HG02678 (cell line): ENCODE data around the gene KISS1.

ENCODE experiments used
- ATAC-seq: cut with Tn5 transposase; IDR thresholded peaks from one replicate; pipeline ENCODE4 v1.9.1; 2021; ENCODE audit warnings: mild to moderate bottlenecking, moderate library complexity; ENCODE audit not compliant: unreplicated experiment

The KISS1 gene

DNA sequence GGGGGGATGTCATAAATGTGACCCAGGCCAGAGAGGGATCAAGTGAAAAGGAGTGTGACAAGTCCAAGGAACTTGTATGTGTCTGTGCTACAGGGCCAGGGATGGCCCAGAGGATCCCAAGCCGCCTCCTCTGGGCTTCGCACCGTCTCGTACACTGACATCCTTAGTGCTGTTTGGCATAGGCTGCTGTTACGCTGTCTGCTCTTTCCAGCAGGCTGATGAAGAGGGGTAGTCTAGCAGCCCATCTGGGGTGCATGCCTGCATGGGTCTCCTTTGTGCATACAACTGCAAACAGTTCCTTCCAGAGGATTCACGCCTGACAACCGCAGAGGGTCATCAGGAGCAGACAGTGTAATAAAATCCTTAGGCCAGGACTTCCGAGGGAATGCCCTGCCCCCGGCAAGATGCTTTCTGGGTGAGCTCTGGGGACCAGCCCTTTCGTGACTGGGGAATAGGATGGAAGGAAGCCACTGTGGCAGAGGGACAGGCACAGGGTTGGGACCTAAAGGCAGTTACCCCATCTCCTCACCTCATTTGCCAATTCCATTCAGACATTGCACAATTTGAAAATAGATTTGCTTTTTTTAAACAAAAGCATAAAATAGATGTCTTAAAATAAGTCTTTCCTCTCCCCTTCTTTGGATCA lies 23.8 kb upstream of the KISS1 start:
- no peak for ATAC-seq

DNA sequence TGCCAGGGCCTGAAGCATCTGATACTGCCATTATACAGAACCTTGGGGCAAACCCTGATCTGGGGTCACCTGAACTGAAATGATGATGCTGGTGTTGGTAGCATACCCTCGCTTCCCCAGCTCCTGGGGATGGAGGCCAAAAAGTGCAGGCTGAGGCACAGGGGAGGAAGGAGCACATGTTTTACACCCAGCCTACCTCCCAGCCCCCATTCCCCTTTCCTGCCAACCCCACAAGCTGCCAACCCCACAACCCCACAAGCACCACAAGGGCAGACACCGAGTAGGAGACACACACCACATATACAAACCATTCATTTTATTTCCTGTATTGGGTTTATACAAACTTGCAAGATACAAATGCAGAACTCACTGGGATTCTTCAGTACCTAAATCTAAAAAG lies 22.3 kb upstream of the KISS1 start:
- no peak for ATAC-seq

DNA sequence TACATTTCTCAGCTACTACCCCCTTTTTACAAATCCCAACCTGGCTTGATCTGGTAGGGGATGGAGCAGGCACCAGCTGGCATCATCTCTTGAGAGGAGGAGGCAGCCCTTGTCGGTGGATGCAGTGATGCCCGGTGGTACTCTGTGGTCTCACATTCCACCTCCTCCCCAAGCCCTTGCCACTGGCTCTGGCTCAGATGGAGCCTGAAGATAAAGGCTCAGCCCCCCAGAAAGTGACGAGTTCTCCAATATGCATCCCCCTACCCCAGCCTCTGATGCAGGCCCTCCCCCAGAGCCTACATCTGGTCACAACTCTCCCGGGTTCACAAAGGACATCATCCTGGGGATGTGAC lies 21.3 kb upstream of the KISS1 start:
- ATAC-seq: no peak

DNA sequence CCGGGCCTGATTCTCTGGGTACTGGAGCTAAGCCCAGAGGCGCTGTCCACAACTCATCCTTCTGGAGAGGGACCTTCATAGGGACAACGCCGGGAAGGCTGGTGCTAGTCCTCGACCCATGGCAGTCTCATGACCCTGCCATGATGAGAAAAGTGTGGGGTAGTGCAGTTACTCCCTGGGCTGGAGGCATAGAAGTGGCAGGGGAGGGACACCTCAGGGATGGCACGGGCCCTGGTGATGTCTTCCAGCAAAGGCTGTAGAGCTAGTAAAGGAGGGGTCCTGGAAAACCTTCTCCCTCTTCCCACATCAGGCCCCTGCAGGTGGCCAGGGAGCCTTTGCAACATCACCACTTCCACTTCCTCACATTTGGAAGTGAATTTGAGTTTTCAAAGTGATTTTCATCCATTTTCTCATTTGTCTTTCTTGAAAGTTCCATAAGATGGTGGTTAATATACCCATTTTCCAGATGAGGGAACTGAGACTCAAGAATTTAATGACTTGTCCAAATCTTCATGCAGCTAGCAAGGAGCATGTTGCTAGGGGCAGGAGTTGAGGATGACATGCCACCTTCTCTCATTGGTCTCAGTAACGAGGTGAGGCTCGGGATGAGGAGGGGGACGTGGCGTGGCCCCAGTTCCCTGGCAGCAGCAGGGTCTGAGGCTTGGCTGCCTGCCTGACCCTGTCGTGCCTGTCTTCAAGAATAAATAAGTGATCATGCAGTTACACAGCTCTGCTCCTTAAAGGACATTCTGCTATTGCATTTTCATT lies 20.8 kb upstream of the KISS1 start:
- ATAC-seq: no peak

DNA sequence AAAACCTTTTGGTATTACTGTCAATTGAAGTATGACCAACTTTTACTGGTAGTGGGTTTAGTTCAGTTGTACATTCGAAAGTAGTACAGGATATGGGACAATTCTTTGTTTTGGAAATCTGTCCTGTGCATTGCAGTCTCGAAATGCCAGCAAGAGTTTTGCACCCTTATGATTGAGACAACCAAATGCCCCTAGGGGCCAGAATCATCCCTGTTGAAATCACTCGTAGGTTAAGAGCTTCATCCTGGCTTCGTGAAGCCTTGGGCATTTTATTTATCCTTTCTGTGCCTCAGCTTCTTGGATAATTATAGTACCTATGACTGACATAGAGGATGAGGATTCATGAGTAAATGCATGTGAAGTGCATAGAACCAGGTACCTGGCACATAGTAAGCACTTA lies 19.9 kb upstream of the KISS1 start:
- no peak for ATAC-seq

DNA sequence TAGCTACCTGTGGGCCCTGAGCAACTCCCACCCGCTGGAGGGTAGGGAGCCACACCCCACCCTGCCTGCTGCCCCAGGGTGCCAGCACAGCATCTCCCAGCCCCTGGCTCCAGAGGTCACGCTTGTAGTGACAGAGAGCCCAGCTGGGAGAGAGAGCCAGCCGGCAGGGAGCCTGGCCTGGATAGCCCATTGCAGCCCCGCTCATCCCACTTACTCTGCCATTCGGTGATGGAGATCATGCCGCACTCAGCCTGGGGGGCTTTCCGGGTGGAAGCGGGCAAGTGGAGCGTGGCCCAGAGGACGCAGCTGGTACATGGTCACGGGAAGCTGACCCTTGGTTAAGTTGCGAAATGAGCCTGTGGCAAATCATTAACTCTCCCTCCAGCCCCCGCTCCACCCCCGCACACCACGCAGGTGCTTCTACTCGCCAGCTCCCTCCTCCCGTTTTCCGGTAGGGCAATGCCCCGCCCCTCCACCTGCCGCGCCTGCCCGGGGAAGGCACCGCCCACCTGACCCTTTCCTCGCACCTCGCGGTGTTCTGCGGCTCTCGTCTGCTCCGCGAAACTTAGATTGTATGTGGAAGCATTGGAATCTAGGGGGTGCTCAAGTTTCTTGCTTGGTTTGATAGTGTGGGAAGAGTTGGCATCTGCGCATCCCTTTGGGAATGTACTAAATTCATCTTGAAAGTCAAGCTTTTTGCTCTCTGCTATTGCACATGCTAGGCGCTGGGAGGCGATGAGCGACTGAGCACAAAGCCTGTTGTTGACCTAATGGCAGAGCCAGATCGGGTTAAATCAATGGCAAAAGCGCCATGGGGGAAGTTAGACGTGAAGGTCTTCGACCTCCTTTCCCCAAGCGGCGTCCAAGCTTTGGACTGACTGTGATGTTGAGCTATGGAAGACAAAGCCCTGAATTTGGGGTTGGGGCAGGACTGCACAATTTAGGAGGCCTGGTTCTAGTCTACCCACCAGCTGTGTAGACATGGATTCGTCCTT lies 17.7 kb upstream of the KISS1 start, which contains the start of gene GOLT1A:
GOLT1A (minus strand) TSS at position 321 of the 995 bp plus-strand sequence; CDS start at position 239, 82 bp downstream.
- ATAC-seq: peak; percentile 84

DNA sequence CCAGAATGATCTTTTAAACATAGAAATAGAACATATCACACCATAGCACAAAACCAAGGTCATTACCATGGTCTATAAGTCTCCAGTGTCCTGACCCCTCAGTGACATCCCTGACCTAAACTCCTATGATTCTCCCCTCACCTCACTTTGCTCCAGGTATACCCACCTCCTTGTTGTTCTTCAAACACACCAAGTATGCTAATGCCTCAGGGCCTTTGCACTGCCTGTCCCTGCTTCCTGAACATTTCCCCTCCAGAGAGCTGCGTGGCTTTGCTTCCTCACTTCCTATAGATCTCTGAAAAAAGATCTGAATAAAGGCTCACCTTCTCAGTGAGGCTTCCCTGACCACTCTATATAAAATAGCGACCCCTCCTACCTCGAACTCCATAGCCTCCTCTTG lies 16.4 kb upstream of the KISS1 start:
- ATAC-seq: no peak

DNA sequence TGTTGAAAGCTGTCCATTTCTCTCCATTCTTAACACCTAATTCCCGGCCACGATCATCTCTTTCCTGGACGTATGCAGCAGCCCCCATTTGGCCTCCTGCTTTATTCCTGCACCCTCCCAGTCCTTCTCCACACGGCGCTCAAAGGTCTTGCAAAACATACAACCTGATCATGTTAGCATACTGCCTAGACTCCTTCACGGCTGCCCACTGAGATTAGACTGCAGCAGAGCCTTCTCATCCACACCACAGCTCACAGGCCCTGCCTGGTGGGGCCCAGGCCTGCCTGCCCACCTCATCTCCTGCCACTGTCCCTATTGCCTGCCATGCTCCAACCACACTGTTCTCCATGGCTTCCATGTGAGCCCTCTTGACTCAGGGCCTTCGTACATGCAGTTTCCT lies 14.8 kb upstream of the KISS1 start:
- ATAC-seq: no peak

DNA sequence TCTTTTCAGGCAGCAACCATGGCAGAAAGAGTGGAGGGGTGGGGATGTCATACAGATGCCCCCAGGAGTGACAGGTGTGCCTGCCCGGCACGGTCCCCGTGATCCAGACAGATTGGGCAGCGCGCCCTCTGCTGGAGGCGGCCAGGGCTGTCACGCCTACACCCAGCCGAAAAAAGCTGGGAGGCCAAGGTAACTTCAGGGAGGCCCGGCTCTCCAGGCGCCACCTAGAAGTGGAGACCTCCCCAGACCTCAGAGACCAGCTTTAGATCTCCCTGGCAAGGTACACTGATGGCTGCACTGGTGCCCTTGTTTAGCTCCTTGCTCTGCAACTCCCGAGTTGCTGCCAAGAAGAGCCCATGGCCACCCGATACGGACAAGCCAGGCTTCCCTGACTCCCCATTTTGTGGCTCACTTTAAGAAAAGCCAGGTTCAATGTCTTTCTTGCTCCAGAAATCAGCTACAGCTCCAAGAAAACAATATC lies 10.9 kb upstream of the KISS1 start:
- peak; percentile 66 for ATAC-seq

DNA sequence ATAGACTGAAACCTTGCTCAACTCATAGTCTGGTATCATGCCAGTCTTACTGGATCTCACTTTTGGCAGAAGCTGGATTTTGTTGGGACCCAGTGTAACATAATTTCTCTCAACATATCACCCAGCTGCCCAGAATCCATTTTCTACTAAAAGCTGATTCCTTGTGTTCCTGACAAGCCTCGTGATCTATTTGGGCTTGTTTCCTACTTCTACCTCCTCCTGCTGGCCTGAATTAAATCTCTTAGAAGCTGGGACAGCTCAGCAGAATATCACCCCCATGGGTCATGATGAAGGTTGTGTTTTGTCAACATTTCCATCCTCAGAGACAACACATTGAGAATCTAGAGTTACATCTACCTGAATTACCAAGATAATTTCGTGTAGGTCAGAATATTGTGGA lies 9.8 kb upstream of the KISS1 start:
- no peak for ATAC-seq

DNA sequence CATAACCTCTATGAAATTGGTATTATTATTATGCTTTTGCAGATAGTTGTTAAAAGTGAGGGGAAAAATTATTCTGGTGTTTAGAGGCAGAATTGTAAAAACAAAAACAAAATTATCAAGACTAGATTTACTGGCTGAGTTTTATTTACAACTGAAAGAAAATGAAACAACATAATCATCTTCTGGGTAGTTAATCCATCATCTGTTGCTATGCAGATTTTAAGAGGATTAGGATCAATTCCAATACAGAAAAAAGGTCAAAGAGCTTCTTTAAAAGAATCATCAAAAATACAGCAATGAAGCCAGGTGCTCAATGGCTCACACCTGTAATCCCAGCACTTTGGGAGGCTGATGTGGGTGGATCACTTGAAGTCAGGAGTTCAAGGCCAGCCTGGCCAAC lies 9.2 kb upstream of the KISS1 start:
- ATAC-seq: no peak

DNA sequence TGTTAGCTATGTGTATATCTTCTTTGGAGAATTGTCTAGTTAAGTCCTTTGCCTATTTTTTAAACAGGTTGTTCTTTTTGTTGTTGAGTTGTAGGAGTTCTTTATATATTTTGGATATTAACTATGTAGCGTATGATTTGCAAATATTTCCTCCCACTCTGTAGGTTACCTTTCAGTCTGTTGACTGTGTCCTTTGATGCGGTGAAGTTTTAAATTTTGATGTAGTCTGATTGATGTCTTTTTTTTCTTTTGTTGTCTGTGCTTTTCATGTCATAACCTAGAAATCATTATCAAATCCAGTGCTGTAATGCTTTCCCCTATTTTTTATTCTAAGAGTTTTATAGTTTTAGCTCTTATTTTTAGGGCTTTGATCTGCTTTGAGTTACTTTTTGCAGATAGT lies 8.7 kb upstream of the KISS1 start:
- no peak for ATAC-seq

DNA sequence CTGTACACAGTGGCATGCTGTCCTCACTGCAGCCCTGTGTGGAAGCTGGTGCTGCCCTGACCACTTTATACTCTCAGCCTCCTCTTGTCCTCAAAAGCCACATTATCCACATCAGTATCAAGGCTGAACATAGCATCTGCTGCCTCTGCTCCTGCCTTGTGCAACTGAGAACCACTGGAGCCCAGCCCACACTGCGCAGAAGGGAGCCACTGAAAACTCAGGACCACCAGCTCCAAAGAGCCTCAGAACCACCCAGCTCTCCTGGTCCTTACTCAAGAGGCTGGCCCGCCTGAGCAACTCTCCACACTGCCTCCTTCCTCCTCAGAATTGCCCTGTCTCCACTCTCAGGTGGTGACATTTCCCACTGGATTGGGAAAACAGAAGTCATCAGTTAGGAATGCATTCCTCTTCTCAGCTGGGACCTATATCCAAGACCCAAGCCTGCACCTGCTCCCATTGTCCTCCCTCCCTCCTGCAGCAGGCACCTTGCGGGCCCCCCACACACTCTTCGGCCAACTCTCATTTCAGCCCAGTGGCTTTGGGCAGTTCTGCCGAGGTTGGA lies 7.0 kb upstream of the KISS1 start:
- no peak for ATAC-seq

DNA sequence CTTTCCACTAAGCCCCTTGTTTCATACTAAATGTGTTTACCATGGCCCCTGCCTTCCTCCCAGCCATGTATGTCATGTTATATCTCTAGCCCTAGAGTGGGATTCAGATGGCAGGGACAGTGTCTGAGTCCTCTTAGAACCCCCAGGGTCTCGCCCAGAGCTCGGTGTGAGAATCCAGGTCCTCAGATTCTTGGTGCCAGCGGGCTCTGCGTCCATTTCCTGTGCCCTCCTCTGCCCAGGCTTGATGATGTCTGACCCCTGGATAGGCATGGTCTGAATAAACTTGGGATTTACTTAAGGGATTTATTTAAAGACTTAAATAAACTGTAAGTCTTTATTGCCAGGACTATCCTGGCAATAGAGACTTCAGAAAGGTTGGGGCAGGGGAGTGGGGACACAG lies 6.2 kb upstream of the KISS1 start:
- no peak for ATAC-seq

DNA sequence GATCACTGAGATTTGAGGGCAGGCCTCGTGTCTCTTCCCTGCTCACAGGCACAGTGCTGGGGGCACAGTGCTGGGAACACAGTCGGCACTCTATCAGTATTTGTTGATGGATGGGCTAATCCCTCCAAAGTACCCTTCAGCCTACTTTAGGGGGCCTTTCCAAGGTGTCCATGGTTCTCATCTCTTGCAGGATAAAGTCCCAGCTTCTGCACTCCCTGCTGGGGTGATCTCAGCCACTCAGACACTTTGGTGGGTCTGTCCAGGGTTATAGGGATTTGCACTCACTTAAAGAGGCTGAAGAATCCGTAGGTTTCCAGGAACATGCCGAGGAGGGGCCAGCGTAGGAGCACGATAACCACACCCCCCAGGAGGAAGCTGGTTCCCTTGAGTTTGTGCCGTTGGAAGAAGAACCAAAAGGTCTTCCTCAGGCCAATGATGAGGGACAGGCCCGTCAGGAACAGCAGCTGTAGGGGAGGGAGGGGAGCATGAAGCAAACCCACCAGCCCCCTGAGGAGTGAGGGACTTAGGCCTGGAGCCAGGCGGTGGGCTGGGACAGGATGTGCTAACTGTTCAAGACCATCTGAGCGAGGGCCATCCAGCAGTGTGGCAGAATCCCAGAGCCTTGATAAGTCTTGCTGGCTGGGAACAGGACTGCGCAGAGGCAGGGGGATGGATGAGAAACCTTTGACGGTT lies 5.2 kb upstream of the KISS1 start:
- ATAC-seq: no peak

DNA sequence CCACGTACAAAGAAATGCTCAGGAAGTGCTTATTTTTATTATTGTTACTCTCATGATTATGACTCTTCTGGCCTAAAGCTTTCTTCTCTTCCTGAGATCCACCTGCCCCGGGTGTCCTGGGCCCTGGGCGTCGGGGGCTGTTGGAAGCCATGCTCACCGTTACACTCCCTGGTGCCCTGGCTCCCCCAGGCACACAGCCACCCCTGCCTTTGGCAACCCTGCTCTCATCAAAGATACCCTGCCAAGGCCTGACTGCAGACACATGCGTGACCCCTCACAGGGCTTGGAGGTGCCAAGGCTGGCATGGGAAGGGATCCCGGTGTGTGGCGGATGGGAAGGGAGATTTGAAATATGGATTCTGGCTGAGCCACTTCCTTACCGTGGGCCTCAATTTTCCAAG lies 3.3 kb upstream of the KISS1 start:
- no peak for ATAC-seq

DNA sequence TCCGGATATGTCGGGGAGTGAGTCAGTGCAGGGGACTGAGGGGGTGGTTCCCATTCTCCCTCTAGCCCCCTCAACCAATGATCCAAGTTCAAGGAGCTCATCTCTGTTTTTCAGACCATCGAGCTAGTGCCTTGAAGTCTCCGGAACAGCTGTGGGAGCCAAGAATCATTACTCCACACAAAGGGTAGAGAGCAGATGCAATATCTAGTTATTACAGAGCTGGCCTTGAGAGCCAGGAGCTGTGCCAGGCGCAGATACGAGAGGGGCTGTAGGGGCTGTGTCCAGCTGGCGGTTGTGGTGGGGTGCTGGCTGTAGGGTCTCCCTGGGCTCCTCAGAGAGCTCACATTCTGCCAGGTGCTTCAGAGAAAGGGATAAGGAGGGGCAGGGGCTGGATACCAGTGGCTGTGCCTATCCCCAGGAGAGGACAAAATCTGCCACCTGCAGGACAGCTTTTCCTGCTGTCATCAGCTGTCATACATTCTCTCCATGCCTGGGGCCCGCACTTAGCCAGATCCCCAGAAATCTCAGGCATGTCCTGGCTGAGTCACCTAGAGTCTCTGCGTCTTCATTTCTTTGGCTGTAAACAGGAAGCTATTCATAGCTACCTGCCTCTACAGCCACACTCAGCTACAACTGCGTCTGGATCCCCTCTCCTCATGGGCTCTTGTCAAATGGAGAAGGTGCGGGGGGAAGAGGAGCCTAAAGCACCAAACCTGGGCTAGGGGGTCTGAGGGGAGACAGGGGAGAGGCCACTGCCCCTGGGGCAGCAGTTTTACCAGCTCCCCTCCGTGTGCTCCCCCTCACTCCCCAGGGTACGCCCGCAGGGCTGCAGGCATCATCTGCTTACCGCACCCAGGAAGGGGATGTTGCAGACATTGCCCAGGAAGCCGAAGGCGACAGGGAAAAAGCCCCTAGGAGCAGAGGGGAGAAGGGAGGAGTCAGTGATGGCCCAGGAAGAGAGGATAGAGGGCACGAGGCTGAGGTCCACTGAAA lies 2.4 kb upstream of the KISS1 start:
- ATAC-seq: no peak

DNA sequence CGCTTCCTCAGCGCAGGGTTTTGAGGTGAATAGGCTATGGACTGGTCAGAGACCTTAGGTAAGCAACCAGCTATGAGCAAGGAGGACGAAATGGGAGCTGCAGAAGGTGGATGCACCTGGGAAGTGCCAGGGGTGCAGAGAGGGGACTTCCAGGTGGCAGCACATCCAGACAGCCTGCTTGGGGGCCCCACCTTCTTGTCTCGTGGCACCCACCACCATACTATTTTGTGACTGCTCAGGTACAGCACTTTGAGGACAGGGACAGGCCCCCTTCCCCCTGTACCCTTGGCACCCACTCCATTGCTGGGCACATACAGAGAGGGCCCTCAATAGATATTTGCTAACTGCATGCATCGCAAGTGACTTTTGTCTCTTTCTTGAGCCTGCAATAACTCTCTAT lies 777 bp upstream of the KISS1 start:
- ATAC-seq: no peak

DNA sequence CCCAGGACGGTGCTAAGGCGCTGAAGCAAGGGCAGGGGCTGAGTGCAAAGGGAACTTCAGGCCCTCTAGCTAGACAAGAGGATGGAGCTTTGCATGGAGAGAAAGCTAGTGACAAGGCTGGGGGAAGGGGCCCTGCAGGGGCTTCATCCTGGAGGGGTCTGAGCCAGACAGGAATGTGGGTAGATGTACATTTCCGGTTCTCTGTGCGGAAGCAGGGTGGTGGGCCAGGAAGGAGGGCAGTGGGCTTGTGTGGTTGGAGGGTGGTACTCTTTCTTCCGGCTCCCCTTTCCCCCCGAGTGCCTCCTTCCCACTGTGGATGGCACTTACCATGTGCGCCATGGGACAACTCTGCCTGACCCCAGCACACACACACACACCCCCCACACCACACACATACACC lies 1.5 kb downstream of the KISS1 start:
- ATAC-seq: no peak
